HG02852 (cell line): Measurements from ENCODE around the gene COLQ.
"Not testable (repeated sequence)": the region's sequence is repeated elsewhere in the genome, so short reads cannot be mapped to it uniquely, and the experiment has no call there.

Source experiments
- ATAC-seq: cut with Tn5 transposase; IDR thresholded peaks from one replicate; pipeline ENCODE4 v1.9.1; 2021; ENCODE audit warnings: mild to moderate bottlenecking, moderate library complexity; ENCODE audit not compliant: unreplicated experiment

COLQ gene

DNA sequence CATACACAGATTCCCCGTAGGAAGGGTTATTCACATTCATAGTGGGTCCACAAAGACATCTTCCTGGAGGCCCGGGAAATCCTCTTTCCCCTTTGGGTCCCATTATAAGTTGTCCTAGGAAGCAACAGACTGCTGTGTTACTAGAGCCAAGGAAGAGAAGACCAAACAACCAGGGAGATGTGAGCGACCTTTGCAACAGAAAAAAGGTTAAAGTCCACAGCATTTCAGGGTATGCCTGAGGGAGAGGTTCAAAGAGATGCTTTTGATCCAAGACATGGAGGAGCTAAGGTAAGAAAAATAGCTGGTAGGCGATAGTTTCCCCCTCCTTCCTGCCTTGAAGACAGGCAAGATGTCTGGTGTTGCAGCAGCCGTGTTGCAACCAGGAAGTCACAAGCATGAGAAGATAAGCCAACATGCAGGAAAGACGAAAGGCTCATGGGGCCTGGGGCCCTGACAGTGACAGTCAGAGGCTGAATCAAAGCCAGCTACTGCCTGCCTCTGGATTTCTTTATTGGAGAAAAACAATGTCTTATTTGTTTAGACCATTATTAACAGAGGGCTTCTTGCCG is 63.2 kb downstream of the COLQ start:
- no peak for ATAC-seq

DNA sequence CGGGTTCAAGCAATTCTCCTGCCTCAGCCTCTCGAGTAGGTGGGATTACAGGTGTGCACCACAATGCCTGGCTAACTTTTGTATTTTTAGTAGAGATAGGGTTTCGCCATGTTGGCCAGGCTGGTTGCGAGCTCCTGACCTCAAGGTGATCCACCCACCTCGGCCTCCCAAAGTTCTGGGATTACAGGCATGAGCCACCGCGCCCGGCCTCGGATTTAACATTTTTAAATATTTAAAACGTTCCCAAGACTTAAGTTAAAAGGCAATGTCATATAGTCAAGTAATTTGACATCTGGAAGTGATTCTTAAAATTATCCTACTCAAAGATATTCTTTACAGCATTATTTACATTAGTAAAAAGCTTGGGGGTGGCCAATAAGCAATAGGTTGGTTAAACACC is 64.6 kb downstream of the COLQ start:
- ATAC-seq, result not testable (repeated sequence)

DNA sequence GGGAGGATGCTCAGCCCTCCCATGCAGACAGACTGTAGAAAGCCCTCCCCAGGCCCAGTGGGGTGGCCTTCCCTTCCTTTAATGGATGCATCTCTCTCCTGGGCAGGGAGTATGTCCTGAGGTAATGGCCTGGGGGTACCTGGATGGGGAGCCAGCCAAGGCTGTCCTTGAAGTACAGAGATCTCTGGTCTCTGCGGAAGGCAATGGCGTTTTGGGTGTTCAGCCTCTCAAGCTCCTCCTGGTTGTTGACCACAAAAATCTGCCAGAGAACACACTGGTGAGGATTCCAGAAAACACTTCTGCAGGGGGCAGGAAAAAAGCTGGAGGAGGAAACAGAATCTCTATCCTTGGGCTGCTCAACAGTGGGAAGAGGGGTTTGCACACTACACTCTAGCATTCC is 65.2 kb downstream of the COLQ start:
- no peak for ATAC-seq

DNA sequence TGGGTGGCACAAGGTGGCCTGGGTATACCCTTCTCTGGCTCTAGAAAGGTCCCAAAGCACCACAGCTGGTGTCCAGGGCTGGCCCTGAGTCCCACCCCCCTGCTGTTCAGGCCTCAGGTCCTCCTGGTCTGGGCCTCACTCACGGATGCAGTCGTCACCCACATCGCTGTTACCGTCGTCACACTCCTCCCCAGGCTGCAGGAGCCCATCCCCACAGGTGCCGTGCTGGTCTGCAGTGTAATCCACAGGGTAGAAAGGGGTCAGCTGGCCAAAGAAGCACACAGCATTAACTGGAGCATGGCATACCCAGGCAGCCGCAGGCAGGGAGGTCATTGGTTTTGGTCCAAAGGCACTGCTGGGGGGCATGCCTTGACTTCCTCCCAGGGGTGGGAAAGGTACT is 65.8 kb downstream of the COLQ start:
- no peak for ATAC-seq

DNA sequence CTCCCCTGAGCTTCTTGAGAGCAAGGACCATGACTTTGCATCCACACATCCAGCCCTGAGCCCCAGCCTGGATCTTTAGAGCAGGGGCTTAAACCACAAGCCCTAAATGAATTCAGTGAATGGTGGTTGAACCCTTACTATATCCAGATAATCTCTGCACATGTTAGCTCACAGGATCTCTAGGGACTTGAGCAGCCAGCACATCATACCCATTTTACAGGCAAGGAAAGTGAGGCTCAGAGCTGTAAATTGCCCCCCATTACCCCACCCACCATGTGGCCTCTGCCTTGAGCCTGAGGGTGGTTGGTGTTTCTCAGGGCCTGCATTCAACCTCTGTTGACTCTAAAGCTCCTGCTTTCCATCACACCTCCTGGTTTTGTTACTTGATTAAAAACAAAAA is 66.5 kb downstream of the COLQ start:
- no peak for ATAC-seq

DNA sequence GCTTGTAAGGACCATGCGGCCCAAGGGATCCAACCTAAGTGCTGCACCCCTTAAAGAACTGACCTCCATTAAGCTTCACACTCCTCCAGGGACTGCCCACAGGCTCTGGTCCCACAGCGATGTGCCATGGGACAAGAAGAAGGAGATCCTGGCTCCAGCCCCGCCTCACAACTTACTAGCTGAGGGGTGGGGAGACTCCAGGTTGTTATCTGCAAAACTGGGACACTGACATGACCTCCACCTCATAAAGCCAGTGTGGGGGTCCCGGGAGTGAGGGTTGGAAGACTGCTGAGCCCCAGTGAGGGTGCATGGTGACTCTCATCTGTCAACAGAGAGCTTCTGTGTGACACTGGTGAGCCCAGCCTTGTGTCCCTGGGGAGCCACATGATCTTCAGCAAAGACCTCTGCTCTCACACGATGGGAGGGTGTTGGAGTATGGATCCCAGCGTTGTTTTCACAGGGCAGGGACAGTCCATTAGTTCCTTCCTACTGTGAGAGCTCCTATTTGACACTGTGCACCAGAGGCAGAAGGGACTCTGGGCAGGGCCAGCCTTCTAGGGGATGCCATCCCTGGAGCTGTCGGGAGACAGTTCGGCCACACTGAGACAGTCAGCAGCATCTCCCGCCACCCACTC is 67.4 kb downstream of the COLQ start:
- ATAC-seq, result no peak

DNA sequence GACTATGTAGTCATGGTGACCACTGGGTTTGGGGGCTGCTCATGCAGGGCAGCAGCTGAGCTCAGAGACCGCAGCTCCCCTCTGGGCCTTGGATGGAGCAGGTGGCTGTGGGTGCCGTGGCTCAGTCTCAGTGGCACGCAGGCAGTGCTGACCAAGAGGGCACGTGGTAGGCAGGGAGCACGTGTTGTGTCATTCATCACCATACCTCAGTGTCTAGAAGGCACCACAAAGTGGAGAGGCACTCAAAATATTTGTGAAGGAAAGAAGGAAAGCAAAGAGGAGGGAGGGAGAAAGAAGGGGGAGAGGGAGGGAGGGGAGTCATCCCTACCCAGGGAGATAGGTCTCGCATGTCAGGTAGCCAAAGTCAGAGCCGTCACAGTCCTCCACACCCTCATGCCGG is 68.0 kb downstream of the COLQ start:
- ATAC-seq, result no peak

DNA sequence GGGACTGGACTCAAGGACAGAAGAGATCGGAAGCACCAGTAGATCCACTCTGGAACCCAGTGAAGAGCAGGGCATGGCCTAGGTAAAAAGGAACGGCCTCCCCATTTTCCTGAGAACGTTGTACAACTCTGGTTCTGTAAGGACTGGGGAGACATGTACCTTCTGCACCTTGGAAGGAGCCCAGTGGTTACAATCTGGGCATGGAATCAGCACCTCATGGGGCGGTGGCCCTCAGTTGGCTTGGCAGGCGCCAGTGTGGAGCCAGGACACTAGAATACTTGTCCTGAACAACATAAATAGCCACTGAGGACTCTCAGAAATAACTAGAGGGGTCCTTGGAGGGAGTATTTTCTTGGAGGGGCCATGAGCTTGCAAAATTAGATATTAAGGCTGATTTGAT is 68.5 kb downstream of the COLQ start:
- ATAC-seq, result no peak

DNA sequence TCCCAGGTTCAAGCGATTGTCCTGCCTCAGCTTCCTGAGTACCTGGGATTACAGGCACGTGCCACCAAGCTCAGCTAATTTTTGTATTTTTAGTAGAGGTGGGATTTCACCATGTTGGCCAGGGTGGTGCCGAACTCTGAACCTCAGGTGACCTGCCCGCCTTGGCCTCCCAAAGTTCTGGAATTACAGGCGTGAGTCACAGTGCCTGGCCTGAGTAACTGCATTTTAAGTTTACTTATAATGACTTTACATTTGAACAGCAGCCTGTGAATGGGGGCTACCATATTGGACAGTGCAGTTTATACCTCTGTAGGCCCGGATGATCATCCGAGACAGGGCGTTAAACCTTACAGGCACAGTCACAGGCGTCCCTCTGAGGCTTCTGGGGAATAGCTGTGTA is 69.3 kb downstream of the COLQ start:
- no peak for ATAC-seq

DNA sequence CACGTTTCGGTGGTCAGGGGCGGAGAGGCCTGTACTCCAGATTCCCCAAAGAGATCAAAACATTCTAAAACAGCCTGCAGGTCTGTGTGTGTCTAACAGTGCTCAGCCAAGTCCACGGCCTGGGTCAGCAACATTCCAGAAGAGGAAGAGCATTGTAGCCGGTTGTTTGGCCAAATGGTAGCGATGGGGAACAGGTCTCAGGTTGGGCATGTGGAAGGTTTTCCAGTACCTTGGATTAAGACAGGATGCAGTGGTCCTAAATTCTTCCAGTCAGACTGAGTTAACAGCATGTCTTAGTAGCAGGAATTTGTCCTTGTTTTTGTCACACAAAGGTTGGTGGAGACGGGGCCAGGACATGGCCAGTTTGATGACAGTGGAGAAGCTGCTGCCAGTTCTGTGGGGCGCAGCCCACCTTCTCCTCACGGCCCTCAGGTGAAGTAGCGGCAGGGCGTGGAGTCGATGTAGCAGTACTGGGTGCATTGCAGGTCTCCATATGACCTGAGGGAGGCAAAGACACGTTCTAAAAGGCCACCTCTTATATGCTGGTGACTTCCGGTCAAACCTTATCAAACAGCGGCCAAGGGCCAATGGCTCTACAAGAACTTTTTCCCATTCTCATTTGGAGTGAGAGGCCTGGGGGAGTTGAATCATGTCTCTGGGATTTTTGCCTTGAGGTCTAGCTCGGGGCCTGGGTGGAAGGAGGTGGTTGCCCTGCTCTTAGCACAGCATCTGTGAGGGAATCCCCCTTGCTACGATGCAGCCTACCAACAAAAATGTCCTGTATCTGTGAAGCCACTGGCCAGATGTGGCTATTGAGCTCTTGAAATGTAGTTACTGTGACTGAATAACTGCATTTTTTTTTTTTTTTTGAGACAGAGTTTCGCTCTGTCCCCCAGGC is 70.0 kb downstream of the COLQ start:
- no peak for ATAC-seq

DNA sequence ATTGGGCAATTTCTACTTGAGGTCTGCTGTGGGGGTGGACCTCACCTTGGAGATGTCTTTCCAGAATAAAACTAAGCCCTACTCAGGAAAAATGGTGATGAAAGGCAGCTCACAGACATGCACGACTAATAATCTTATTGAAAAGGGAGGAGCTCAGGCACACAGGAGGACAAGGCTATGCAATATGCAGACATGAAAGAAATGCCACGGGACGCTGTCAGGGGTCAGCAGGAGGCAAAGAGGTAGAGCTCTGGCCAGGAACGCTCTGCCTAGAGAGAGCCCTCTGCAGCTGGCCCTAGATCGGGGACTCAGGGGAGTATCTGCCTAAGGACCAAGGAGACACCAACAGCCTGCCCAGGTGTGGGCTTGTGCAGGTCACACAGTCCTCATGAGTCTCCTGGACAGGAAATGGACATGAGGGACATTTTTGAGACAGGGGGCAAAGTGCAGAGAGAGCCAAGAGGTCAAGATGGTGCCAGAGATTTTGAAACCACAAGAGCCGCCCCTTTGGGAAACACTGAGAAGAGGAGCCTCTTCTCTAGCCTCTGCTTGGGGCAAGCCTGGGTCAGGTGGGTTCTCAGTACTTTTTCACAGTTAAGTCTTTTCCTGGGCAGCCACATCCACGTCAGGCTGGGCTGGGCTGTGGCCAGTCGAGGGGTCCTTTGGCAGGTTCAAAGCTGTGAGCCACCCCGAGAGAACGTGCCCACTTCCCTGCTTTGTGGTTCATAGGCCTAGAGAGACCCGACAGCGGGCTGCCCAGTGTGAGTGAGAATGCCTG is 70.9 kb downstream of the COLQ start:
- no peak for ATAC-seq

DNA sequence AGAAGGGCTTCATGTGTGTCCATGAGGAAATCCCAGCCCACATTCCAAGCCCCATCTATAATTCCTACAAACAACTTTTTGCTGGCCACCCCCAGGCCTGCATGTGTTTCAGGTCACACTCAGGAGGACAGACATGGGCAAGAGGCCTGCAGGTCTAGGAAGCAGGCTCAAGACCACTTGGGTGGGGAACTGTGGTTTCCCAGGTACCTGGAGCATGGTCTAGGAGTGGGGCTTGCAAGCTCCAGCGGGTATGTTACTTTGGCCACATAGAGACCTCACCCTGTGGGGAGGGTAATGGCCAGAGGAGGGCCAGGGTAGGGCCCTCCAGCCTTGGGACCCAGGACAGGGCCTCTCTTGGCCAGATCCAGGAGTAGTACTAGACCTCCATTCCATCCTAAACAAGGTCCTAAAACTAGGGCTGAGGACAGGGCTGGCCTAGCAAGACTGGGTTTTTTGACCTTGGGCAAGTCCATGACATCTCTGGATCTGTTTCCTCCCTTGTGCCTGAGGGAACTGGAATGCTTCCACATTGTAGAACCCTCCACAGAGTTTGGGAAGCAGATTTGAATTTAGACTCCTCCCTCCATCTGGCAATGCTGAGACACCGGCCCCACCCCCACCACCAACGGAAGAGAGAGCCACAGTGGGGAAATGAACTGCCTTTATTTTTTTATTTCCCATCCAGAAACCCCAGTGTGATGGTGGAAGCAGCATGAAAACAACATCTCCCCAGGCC is 71.8 kb downstream of the COLQ start:
- ATAC-seq, result no peak

DNA sequence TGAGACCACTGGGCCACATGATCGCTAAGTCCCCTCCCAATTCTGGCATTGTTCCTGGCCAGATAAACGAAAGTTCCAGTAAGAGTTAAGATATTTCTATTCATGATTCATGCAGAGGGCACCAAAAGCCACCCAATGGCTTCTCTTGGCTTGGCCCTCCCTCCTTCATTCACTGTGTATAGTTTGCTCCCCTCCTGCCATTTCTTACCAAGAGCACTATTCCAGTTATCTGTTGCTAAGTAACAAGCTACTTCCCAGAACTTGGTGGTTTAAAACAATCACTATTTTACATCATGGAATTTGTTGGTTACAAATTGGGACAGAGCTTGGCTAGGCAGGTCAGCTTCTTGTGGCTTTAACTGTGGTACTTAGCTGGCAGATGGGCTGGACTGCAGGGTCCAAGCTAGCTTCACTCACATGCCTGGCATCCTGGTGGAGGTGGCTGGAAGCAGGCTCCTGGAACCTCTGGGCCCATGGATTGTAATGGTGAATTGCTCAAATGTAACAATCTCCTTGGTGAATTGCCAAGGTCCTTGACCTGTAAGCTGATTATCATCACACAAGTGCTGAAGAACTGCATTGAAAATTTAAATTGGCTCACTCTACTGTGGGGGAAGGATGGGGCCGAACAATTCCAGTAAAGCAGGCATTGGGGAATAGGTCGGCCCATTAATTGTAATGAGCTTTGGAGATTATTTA is 77.5 kb downstream of the COLQ start:
- ATAC-seq, result no peak

DNA sequence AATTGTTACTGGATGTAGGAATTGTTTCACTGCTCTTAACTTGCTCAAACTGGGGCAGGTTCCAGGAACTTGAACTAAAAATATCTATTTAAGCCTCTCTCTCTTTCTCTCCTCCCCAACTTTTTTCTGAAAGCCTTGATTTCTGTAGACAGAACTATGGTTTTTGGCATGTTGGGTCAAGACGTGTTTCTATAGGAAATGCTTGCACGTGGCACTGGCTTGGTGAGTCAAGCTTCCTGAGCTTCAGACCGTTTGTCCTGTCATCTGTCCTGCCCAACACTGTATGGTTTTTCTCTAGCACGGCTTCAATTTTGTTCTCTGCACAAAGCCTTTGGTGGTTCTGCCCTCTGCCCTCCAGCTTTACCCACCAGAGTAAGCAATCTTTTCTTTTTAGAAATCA is 80.6 kb downstream of the COLQ start:
- no peak for ATAC-seq

DNA sequence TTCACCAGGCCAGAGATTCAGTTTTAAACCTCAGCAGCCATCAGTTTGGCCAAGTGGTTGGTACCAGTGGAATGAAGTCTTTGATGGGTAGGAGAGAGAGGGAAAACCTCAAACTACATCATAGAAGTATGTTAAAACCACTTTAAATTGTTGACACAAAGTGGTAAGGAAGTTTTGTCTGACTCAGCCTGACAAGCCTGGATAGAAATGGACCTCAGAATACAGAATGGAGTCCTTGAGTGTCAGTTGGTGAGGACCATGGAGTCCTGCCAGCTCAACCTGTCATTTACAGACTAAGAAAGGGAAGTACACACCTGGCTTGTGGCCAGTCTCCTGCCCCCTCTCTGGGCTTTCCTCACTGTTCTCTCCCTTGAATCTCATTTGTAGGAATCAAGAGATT is 82.0 kb downstream of the COLQ start:
- ATAC-seq, result no peak

DNA sequence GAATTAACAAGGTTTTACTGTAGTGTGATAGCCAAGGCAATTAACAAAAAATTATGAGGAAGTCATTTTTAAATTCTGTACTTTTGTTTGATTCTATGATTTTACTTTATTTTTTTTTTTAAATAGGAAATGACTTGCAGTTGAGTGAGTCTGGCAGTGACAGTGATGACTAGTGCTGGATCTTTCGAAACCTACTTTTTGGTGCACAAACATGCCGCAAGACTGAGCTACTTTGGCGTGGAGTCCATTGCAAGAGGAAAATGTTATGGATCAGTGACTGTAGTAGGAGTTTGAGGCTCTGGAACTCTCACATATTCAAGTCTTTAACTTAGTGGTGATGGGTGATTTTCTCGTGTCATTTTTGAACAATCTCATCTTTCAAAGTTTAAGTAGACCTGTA is 82.5 kb downstream of the COLQ start:
- ATAC-seq, result no peak

DNA sequence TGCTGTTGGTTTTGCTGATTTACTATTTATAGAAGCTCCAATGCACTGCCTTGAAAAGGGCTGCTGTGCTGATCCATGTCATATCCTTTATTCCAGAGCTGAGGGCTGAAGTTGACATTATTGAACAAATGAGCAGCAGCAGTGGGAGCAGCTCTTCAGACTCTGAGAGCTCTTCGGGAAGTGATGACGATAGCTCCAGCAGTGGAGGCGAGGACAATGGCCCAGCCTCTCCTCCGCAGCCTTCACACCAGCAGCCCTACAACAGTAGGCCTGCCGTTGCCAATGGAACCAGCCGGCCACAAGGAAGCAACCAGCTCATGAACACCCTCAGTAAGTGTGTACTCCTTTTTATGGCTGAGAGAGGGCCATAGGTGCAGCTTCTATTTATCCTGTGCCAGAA is 85.3 kb downstream of the COLQ start:
- no peak for ATAC-seq

DNA sequence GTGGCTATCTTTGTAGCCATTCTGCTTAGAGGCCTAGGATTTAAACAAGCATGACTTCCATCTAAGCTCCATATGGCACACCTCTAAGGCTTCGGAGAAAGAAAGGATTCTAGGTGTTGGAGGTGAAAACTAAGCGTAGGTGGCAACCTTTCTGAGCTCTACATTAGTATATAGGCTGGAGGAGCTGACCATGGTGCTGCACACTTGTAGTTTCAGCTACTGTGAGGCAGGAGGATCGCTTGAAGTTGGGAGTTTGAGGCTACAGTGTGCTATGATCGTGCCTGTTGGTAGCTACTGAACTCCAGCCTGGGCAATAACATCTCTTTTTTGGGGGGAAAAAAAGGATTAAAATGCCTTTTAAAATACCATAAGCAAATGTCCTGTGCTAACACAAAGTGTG is 86.8 kb downstream of the COLQ start:
- no peak for ATAC-seq

DNA sequence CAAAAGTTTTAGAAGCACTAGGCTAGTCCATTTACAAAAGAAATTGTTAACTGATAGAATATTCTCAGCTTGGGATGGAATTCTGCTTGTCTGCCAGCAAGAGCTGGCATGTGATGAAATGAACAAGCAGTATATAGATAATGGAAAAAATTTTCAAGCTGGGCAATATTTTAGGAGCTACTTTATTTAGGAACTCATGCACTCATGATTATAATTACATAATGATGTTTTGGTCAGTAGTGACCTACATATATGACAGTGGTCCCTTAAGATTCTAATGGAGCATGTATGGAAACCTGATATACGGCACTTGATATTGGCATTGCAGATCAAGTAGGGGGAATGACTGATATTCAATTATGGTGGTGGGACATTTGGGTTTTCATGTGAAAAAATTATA is 88.0 kb downstream of the COLQ start:
- ATAC-seq, result no peak

DNA sequence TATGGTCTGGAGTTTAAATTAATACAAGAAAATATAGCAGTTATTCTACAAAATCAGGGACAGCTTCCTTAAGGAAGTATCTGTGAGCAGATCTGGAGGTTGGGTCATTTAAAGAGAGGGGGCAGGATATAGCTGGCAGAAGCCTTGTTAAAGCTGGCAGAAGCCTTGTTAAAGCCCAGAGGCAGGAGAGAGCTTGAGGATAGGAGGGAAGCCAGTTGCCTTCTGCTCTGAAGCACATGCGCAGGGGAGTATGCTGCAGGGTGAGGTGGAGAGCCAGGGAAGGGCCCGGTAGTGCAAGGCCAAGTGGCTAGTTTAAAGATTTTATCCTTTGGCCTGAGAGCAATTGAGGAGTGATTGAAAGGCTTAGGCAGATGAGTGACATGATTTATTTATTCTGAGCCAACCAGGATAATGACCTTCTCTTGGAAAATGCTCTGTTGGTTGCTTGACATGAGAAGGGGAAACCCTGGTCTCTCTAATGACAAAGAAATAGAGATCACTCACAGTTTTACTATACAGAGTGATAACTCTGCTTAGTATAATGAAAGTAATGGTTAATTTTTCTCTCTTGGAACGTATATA is 90.2 kb downstream of the COLQ start:
- no peak for ATAC-seq
